Fibroblast of villous mesenchyme (primary cell): Measurements from ENCODE around the gene CRNKL1. TPM values are rescaled to one million over a fixed set of nuclear protein-coding genes. Genes with fewer than 3 reads are reported as not detected.
A peak's percentile ranks its signal among the peaks of the same experiment; 100 is the strongest.

Source experiments
- DNase-seq: peaks from one replicate; pipeline ENCODE4 v3.0.0-alpha.2; 2010; ENCODE audit warnings: low read depth
- H3K4me3 ChIP-seq: 2 replicates; pipeline ENCODE4 v1.5.1; 2011; ENCODE audit warnings: low read depth, mild to moderate bottlenecking, low read length
- total RNA-seq: library from RNA; depleted of rRNA; stranded (reverse); fragments of >200 nt; gene quantifications from 2 replicates; pipeline ENCODE4 v1.2.3, GENCODE V29; 2012
- TF ChIP-seq, protein P1 (sequence below): IDR thresholded peaks from 2 replicates; pipeline ENCODE4 v1.5.1; 2012; ENCODE audit warnings: low read depth, mild to moderate bottlenecking, low read length; ENCODE audit not compliant: insufficient read depth

CRNKL1 gene
- total RNA-seq, 1 donor: 31.1 TPM

DNA sequence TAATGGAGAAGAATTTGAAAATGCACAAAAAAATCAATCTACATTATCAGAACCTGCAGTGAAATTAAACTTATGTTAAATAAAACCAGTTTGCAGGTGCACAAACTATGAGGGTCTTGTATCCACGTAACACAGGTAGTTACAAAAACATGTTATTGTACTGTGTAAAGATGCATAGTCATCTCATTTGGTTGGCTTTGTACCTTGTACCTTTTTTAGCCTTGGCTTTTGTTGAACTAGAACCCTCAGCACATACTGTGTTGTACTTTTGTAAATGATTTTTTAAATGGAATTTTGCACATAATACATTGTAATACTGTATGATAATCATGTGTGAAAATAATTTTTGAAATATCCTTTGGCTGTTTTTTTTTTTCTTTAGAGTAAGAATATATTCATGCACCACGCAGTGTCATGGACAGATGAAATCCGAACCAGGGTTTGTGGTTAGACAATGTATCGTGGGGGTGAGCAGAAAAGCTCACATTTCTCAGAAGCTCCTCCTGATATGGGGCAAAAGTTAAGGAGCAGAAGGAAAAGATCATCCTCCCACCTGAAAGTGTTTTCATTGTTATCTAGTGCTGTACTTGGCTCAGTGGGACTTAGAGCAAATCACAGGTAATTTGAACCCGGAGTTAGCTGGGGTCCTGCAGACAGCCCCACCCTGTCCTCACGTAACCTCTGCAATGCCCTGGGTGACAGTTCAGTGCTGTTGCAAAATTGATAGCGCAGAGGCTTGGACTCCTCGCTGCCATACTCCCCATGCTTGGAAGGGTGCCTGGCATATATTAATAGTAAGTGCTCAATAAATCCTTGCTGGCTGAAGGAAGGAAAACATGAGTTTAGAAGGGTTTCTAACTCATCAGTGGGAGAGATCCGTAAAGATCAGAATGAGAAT lies 49.9 kb downstream of the CRNKL1 start:
- DNase-seq: peak; percentile 31
- no peak overlapping the region for H3K4me3 ChIP-seq
- TF ChIP-seq, protein P1, sequence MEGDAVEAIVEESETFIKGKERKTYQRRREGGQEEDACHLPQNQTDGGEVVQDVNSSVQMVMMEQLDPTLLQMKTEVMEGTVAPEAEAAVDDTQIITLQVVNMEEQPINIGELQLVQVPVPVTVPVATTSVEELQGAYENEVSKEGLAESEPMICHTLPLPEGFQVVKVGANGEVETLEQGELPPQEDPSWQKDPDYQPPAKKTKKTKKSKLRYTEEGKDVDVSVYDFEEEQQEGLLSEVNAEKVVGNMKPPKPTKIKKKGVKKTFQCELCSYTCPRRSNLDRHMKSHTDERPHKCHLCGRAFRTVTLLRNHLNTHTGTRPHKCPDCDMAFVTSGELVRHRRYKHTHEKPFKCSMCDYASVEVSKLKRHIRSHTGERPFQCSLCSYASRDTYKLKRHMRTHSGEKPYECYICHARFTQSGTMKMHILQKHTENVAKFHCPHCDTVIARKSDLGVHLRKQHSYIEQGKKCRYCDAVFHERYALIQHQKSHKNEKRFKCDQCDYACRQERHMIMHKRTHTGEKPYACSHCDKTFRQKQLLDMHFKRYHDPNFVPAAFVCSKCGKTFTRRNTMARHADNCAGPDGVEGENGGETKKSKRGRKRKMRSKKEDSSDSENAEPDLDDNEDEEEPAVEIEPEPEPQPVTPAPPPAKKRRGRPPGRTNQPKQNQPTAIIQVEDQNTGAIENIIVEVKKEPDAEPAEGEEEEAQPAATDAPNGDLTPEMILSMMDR: no peak

DNA sequence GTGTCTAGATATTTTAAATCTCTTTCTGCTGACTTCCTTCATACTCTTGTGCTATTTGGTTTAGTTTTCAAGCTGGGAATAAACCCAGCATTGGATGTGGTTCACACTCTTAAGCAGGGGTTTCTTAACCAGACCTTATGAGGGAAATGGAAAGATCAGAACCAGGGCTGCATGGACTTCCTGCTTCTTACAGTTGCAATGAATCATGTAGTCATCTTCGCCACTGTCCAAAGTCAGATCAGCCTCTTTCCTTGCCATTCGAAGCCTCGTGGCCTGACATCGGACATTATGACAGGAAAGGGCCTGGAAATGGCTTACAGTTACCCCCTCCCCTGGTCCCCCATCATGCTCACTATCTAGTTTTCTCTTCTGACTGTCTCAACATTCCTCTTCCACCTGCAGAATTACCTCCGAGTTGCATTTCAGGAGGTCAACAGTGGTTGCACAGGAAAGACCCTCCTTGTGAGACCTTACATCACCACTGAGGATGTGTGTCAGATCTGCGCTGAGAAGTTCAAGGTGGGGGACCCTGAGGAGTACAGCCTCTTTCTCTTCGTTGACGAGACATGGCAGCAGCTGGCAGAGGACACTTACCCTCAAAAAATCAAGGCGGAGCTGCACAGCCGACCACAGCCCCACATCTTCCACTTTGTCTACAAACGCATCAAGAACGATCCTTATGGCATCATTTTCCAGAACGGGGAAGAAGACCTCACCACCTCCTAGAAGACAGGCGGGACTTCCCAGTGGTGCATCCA lies 51.9 kb downstream of the CRNKL1 start:
- H3K4me3 ChIP-seq: no peak overlapping the region
- TF ChIP-seq, protein P1: no peak
- no peak for DNase-seq

DNA sequence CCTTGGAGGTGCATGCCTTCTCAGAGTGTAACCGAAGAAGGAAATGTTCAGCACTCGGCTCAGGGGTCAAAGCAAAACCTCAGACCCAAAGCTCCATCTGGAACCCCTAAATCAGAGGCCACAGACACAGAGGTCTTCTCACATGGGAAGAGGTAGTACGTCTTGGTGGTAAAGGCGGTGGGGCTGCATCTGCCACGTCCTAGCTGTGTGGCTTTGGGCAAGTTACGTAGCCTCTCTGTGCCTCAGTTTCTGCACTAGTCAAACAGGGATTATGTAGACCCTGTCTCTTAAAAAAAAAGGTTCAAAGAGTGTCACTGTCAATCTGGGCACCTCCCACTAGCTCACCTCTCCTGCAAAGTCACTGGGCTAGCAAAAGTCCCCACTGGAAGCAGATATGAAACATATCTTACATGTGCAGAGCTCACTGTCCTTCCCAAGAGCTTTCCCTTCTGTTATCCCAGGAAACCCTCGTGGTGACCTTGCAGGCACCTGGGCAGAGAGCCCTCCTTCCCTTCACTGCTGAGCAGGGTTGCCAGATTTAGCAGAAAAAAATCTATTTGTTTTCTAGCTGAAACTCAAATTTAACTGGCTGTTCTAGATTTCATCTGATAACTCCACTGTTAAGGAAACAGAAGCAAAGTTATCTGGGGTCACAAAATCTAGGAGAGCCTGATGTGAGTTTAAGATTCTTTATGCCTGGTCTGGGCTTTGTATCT lies 53.1 kb downstream of the CRNKL1 start:
- no peak overlapping the region for H3K4me3 ChIP-seq
- TF ChIP-seq, protein P1: no peak
- no peak for DNase-seq

DNA sequence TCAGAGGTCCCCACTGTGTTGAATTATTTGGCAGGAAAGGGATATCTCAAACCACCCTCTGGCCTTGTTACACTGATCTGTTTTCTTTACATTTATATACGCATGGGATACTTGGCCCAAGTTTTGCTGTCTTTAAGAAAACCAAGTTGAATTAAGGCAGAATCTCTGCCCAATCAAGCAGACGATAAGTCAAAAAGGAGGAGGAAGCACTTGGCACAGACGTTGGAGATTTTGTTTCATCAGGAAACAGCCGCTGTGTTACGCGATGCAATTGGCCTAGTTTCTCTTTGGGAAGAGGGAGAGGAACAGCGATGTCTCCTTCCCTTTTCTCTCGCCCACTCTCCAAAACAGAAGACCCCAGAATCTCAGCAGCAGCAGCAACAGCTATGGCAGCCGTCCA lies 55.3 kb downstream of the CRNKL1 start:
- no peak for DNase-seq
- no peak overlapping the region for H3K4me3 ChIP-seq
- TF ChIP-seq, protein P1: no peak

DNA sequence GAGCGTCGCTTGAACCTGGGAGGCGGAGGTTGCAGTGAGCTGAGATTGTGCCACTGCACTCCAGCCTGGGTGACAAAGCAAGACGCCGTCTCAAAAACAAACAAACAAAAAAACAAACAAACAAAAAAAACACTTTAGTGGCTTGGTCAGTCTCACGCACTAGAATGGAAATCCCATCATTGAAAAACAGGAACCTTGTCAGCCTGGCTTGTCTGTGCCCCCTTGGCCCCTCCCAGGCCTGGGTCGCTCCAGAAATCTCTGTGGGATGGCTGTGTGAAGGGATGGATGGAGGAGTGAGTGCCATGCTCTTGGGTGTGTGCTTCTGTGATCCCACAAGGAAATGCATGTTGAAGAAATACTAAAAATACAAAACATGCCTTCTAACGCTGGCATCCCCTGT lies 56.0 kb downstream of the CRNKL1 start:
- no peak overlapping the region for H3K4me3 ChIP-seq
- TF ChIP-seq, protein P1: no peak
- DNase-seq: no peak

DNA sequence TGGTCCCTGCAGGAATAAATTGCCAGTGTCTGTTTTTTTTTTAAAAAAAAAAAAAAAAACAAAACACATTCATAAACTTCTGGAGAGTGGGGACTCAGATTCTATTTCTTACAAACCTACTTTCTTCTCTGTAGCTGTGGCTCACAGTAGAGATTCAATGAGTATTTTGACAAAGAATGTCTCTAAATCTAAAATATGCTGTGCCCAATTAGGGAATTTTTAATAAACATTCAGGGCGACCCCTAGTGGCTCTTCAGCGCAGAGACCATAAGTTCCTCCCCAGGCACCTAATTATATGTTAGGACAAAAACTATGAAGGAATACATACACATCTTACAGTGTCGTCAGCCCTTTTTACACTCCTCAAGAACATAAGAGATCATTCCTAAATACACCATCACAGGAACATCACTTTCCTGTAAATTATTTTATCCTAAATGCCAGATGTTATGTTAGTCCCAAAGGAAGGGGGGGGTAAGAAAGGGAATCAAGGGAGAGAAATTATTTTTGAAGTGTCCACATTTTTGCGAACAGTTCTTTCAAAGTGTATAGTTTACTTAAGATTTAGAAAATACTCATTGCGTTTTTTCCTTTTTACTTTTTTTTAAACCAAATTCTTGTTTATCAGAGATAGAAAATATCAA lies 56.9 kb downstream of the CRNKL1 start:
- DNase-seq: peak; percentile 69
- no peak overlapping the region for H3K4me3 ChIP-seq

More for the DNA sequence above, 56.9 kb downstream of the CRNKL1 start:
- TF ChIP-seq, protein P1: peak; percentile 74
